Epithelial cell of prostate (primary cell): ENCODE results near the gene CUX1.

Experiments
- DNase-seq: peaks from one replicate; pipeline ENCODE4 v3.0.0-alpha.2; 2011; ENCODE audit warnings: low read depth, low spot score
- H3K27ac ChIP-seq: fragments of 450-650 bp; 2 replicates; pipeline ENCODE4 v1.5.1; 2017; ENCODE audit warnings: mild to moderate bottlenecking

CUX1 gene

GRCh38 chr7:102079140-102080018, 262.0 kb downstream of the CUX1 start:
- no peak overlapping the region for H3K27ac ChIP-seq
- no peak for DNase-seq

- DNase-seq = no peak
Measured at GRCh38 chr7:102080019-102080433, 262.6 kb downstream of the CUX1 start.

GRCh38 chr7:102080434-102081243, 263.2 kb downstream of the CUX1 start:
- DNase-seq = no peak
- H3K27ac ChIP-seq = no peak overlapping the region

More at GRCh38 chr7:102080019-102080433, 262.6 kb downstream of the CUX1 start:
- H3K27ac ChIP-seq = no peak overlapping the region

GRCh38 chr7:102081244-102081627, 263.8 kb downstream of the CUX1 start:
- H3K27ac ChIP-seq = no peak overlapping the region
- DNase-seq = no peak

GRCh38 chr7:102082693-102083368, 265.4 kb downstream of the CUX1 start:
- H3K27ac ChIP-seq = peak overlapping the region; percentile 52
- DNase-seq = no peak

GRCh38 chr7:102085218-102085772, 267.9 kb downstream of the CUX1 start:
- no peak for DNase-seq
- no peak overlapping the region for H3K27ac ChIP-seq

- no peak for DNase-seq
- H3K27ac ChIP-seq = no peak overlapping the region
Measured at GRCh38 chr7:102089175-102090098, 272.0 kb downstream of the CUX1 start.

GRCh38 chr7:102093599-102094315, 276.3 kb downstream of the CUX1 start:
- DNase-seq = no peak
- no peak overlapping the region for H3K27ac ChIP-seq

- DNase-seq = no peak
- no peak overlapping the region for H3K27ac ChIP-seq
Measured at GRCh38 chr7:102094316-102094650, 276.9 kb downstream of the CUX1 start.

- DNase-seq = no peak
- H3K27ac ChIP-seq = no peak overlapping the region
Measured at GRCh38 chr7:102095321-102096011, 278.0 kb downstream of the CUX1 start.

GRCh38 chr7:102096012-102096332, 278.5 kb downstream of the CUX1 start:
- DNase-seq = no peak
- H3K27ac ChIP-seq = no peak overlapping the region

GRCh38 chr7:102096706-102097427, 279.4 kb downstream of the CUX1 start:
- no peak overlapping the region for H3K27ac ChIP-seq
- DNase-seq = no peak

GRCh38 chr7:102097601-102098161, 280.3 kb downstream of the CUX1 start:
- DNase-seq = no peak
- H3K27ac ChIP-seq = no peak overlapping the region

- DNase-seq = no peak
- H3K27ac ChIP-seq = no peak overlapping the region
Measured at GRCh38 chr7:102098986-102099385, 281.6 kb downstream of the CUX1 start.

GRCh38 chr7:102099474-102099873, 282.0 kb downstream of the CUX1 start:
- H3K27ac ChIP-seq = no peak overlapping the region
- no peak for DNase-seq

GRCh38 chr7:102101111-102101551, 283.7 kb downstream of the CUX1 start:
- no peak for DNase-seq
- peak overlapping the region; percentile 12 for H3K27ac ChIP-seq

- H3K27ac ChIP-seq = no peak overlapping the region
Measured at GRCh38 chr7:102101926-102102325, 284.5 kb downstream of the CUX1 start.

GRCh38 chr7:102103027-102103372, 285.6 kb downstream of the CUX1 start:
- no peak overlapping the region for H3K27ac ChIP-seq
- DNase-seq = no peak

More at GRCh38 chr7:102101926-102102325, 284.5 kb downstream of the CUX1 start:
- no peak for DNase-seq
